Hepatocyte (in vitro differentiated cells): ENCODE data around the gene PDPN. TPM values are rescaled to one million over a fixed set of nuclear protein-coding genes. Genes with fewer than 3 reads are reported as not detected.

Source experiments
- DNase-seq: peaks from one replicate; pipeline ENCODE4 v3.0.0-alpha.2; 2016; ENCODE audit warnings: low spot score
- H2AFZ ChIP-seq: fragments of 200-600 bp; sonication (generic); 2 replicates; pipeline ENCODE4 v1.6.0; 2016; ENCODE audit warnings: antibody characterized with exemption, mild to moderate bottlenecking
- H3K27ac ChIP-seq: fragments of 200-600 bp; sonication (generic); 2 replicates; pipeline ENCODE4 v1.5.1; 2016; ENCODE audit warnings: mild to moderate bottlenecking
- H3K27me3 ChIP-seq: fragments of 200-600 bp; sonication (generic); 2 replicates; pipeline ENCODE4 v1.6.1; 2016
- H3K36me3 ChIP-seq: fragments of 200-600 bp; sonication (generic); replicated peaks from 2 replicates; pipeline ENCODE4 v1.5.1; 2016; ENCODE audit warnings: low read depth; ENCODE audit not compliant: insufficient read depth
- H3K4me1 ChIP-seq: fragments of 200-600 bp; sonication (generic); 2 replicates; pipeline ENCODE4 v1.5.1; 2016; ENCODE audit warnings: mild to moderate bottlenecking, moderate library complexity; ENCODE audit not compliant: insufficient read depth
- H3K4me2 ChIP-seq: fragments of 200-600 bp; sonication (generic); 2 replicates; pipeline ENCODE4 v1.6.0; 2016
- H3K4me3 ChIP-seq: fragments of 200-600 bp; sonication (generic); 2 replicates; pipeline ENCODE4 v1.5.1; 2016; ENCODE audit warnings: mild to moderate bottlenecking
- H3K79me2 ChIP-seq: fragments of 200-600 bp; sonication (generic); 2 replicates; pipeline ENCODE4 v1.6.0; 2017; ENCODE audit warnings: mild to moderate bottlenecking
- H3K9me2 ChIP-seq: fragments of 200-600 bp; sonication (generic); replicated peaks from 2 replicates; pipeline ENCODE4 v1.6.0; 2017; ENCODE audit warnings: mild to moderate bottlenecking; ENCODE audit not compliant: insufficient read depth
- H3K9me3 ChIP-seq: fragments of 200-600 bp; sonication (generic); 2 replicates; pipeline ENCODE4 v1.5.1; 2016; ENCODE audit warnings: low read depth, mild to moderate bottlenecking
- H4K20me1 ChIP-seq: fragments of 200-600 bp; sonication (generic); 2 replicates; pipeline ENCODE4 v1.6.0; 2016; ENCODE audit warnings: mild to moderate bottlenecking; ENCODE audit not compliant: insufficient read depth, poor library complexity, severe bottlenecking
- CTCF ChIP-seq: fragments of 200-600 bp; sonication (generic); IDR thresholded peaks from 2 replicates; pipeline ENCODE4 v1.5.1; 2016; ENCODE audit warnings: antibody characterized with exemption, mild to moderate bottlenecking; ENCODE audit not compliant: poor library complexity
- EZH2 ChIP-seq: fragments of 200-600 bp; sonication (generic); IDR thresholded peaks from 2 replicates; pipeline ENCODE4 v1.6.1; 2016; ENCODE audit warnings: antibody characterized with exemption, mild to moderate bottlenecking, borderline replicate concordance
- EZH2phosphoT487 ChIP-seq: fragments of 200-600 bp; sonication (generic); IDR thresholded peaks from one replicate; pipeline ENCODE4 v1.6.1; 2018; ENCODE audit warnings: antibody characterized with exemption, mild to moderate bottlenecking, low read depth, moderate library complexity; ENCODE audit not compliant: unreplicated experiment, severe bottlenecking
- WGBS: methylation state at CpG from one replicate; pipeline ENCODE4 v1.1.6; 2016; ENCODE audit warnings: low lambda C conversion rate; ENCODE audit errors: missing lambda C conversion rate; 5-methylcytosine and 5-hydroxymethylcytosine counted together
- polyA plus RNA-seq: library from polyadenylated mRNA; unstranded; fragments of >200 nt; fragmentation: Nextera tagmentation; extraction: Ambion mirVana; gene quantifications from 2 replicates; pipeline ENCODE4 v1.2.1, GENCODE V29; 2016
- total RNA-seq: library from RNA; depleted of rRNA; stranded (reverse); fragments of >200 nt; gene quantifications from 2 replicates; pipeline ENCODE4 v1.2.3, GENCODE V29; 2014

PDPN gene
- total and polyA plus RNA-seq, 2 experiments from 2014 or later = 305 to 478 TPM

GRCh38 chr1:13546791-13547190 lies 36.8 kb upstream of the PDPN start:
- Histone ChIP-seq H2AFZ (no peak overlapping the region), H3K4me1 (peaks cover 15% of the 10 kb centered on the region), H3K79me2 (no peaks in the 10 kb centered on the region), H3K4me2 (no peak overlapping the region), H3K4me3 (no peak overlapping the region), H3K9me2 (no peaks in the 10 kb centered on the region), H3K27me3 (no peaks in the 10 kb centered on the region), H3K9me3 (no peaks in the 10 kb centered on the region), H3K27ac (no peak overlapping the region), H3K36me3 (no peaks in the 10 kb centered on the region), H4K20me1 (no peaks in the 10 kb centered on the region)
- 57% methylated on average over 3 of the region's 3 CpGs for WGBS
- TF ChIP-seq CTCF (no peak), EZH2phosphoT487 (no peak), EZH2 (no peak)
- no peak for DNase-seq

DNA sequence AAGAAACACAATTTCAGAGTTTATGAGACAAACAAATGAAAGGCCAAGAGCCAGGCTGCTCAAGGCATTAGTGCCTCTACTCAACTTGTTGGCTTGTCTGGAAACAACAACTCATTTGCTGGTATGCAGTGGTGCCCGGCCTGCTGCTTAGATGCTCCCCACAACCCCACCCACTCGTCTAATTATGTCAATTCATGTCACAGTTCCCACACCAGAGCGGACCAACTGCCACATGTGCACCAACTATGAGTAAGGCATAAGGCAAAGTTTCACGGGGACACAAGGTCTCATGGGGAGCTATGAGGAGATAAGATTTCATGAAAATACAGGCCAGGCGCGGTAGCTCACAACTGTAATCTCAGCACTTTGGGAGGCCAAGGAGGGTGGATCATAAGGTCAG lies 35.4 kb upstream of the PDPN start:
- DNase-seq = no peak
- Histone ChIP-seq H3K4me2 (no peak overlapping the region), H3K27me3 (no peaks in the 10 kb centered on the region), H3K27ac (no peak overlapping the region), H2AFZ (no peak overlapping the region), H3K4me3 (no peak overlapping the region), H3K36me3 (no peaks in the 10 kb centered on the region), H3K9me3 (no peaks in the 10 kb centered on the region), H4K20me1 (no peaks in the 10 kb centered on the region), H3K79me2 (no peaks in the 10 kb centered on the region), H3K9me2 (no peaks in the 10 kb centered on the region), H3K4me1 (peaks cover 15% of the 10 kb centered on the region)
- TF ChIP-seq EZH2phosphoT487 (no peak), EZH2 (no peak), CTCF (no peak)
- WGBS = 86% methylated on average over 6 of the region's 6 CpGs

GRCh38 chr1:13549021-13549420 lies 34.6 kb upstream of the PDPN start:
- TF ChIP-seq CTCF (no peak), EZH2phosphoT487 (no peak), EZH2 (no peak)
- WGBS = 64% methylated on average over 6 of the region's 6 CpGs
- Histone ChIP-seq H3K27me3 (no peaks in the 10 kb centered on the region), H2AFZ (no peak overlapping the region), H3K9me2 (no peaks in the 10 kb centered on the region), H3K4me3 (no peak overlapping the region), H3K27ac (peak overlapping the region; percentile 69), H3K36me3 (no peaks in the 10 kb centered on the region), H3K79me2 (no peaks in the 10 kb centered on the region), H3K9me3 (no peaks in the 10 kb centered on the region), H4K20me1 (no peaks in the 10 kb centered on the region), H3K4me2 (peak overlapping the region; percentile 25), H3K4me1 (peaks cover 10% of the 10 kb centered on the region)
- DNase-seq = no peak

GRCh38 chr1:13549521-13549920 lies 34.1 kb upstream of the PDPN start:
- Histone ChIP-seq H3K9me3 (no peaks in the 10 kb centered on the region), H2AFZ (no peak overlapping the region), H3K27ac (peak overlapping the region; percentile 69), H3K27me3 (no peaks in the 10 kb centered on the region), H3K4me3 (no peak overlapping the region), H3K4me1 (peaks cover 10% of the 10 kb centered on the region), H3K36me3 (no peaks in the 10 kb centered on the region), H3K9me2 (no peaks in the 10 kb centered on the region), H3K79me2 (no peaks in the 10 kb centered on the region), H4K20me1 (no peaks in the 10 kb centered on the region), H3K4me2 (peak overlapping the region; percentile 58)
- DNase-seq = no peak
- 79% methylated on average over 3 of the region's 3 CpGs for WGBS
- no peak for TF ChIP-seq EZH2
- no peak for TF ChIP-seq CTCF
- no peak for TF ChIP-seq EZH2phosphoT487
